Chondrocyte (in vitro differentiated cells): ENCODE measurements around the gene KRT86. TPM values are rescaled to one million over a fixed set of nuclear protein-coding genes. Genes with fewer than 3 reads are reported as not detected.
A peak's percentile ranks its signal among the peaks of the same experiment; 100 is the strongest.

ENCODE experiments used
- DNase-seq: peaks from one replicate; pipeline ENCODE4 v3.0.0; 2021; ENCODE audit warnings: mixed read lengths, low spot score
- H3K27ac Mint-ChIP-seq: one replicate; pipeline ENCODE4 v1.8.0; 2021; ENCODE audit warnings: mild to moderate bottlenecking, moderate library complexity, mixed read lengths; ENCODE audit not compliant: unreplicated experiment
- H3K27me3 Mint-ChIP-seq: 2 replicates; pipeline ENCODE4 v1.8.0; 2021; ENCODE audit warnings: low read depth, mixed read lengths
- H3K36me3 Mint-ChIP-seq: 2 replicates; pipeline ENCODE4 v1.8.0; 2021; ENCODE audit warnings: low read depth, mixed read lengths
- H3K4me1 Mint-ChIP-seq: 2 replicates; pipeline ENCODE4 v1.8.0; 2021; ENCODE audit warnings: low read depth, mild to moderate bottlenecking, mixed read lengths
- H3K4me3 Mint-ChIP-seq: one replicate; pipeline ENCODE4 v1.8.0; 2021; ENCODE audit warnings: mild to moderate bottlenecking, moderate library complexity, mixed read lengths; ENCODE audit not compliant: unreplicated experiment
- H3K9me3 Mint-ChIP-seq: 2 replicates; pipeline ENCODE4 v1.8.0; 2021; ENCODE audit warnings: low read depth, mixed read lengths
- total RNA-seq: library from RNA; stranded (reverse); gene quantifications from 3 replicates; pipeline ENCODE4 v1.2.1, GENCODE V29; 2021
- TF ChIP-seq, protein P1 (sequence below): fragments of 200-600 bp; sonication (generic); IDR thresholded peaks from 2 replicates; pipeline ENCODE4 v1.5.0; 2021; ENCODE audit warnings: antibody characterized with exemption, mild to moderate bottlenecking, moderate library complexity

Gene KRT86
- total RNA-seq, 1 donor from 2014 or later: 0.67 TPM

- Mint-ChIP-seq H3K4me3 (no peak overlapping the region), H3K4me1 (peaks cover 26% of the 10 kb centered on the region), H3K9me3 (no peaks in the 10 kb centered on the region), H3K27me3 (peaks cover 4% of the 10 kb centered on the region), H3K27ac (no peak overlapping the region), H3K36me3 (no peaks in the 10 kb centered on the region)
- no peak for DNase-seq
- TF ChIP-seq, protein P1, sequence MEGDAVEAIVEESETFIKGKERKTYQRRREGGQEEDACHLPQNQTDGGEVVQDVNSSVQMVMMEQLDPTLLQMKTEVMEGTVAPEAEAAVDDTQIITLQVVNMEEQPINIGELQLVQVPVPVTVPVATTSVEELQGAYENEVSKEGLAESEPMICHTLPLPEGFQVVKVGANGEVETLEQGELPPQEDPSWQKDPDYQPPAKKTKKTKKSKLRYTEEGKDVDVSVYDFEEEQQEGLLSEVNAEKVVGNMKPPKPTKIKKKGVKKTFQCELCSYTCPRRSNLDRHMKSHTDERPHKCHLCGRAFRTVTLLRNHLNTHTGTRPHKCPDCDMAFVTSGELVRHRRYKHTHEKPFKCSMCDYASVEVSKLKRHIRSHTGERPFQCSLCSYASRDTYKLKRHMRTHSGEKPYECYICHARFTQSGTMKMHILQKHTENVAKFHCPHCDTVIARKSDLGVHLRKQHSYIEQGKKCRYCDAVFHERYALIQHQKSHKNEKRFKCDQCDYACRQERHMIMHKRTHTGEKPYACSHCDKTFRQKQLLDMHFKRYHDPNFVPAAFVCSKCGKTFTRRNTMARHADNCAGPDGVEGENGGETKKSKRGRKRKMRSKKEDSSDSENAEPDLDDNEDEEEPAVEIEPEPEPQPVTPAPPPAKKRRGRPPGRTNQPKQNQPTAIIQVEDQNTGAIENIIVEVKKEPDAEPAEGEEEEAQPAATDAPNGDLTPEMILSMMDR: no peak
Observed at GRCh38 chr12:52306731-52307130, 32.3 kb downstream of the KRT86 start.

- Mint-ChIP-seq H3K27ac (no peak overlapping the region), H3K27me3 (peaks cover 15% of the 10 kb centered on the region), H3K36me3 (no peaks in the 10 kb centered on the region)
Observed at GRCh38 chr12:52307836-52308805, 33.7 kb downstream of the KRT86 start.

GRCh38 chr12:52308806-52309425, 34.5 kb downstream of the KRT86 start:
- H3K9me3 Mint-ChIP-seq: no peaks in the 10 kb centered on the region
- peaks cover 26% of the 10 kb centered on the region for H3K4me1 Mint-ChIP-seq

More at GRCh38 chr12:52307836-52308805, 33.7 kb downstream of the KRT86 start:
- Mint-ChIP-seq H3K9me3 (no peaks in the 10 kb centered on the region), H3K4me3 (peak overlapping the region; percentile 81), H3K4me1 (peaks cover 26% of the 10 kb centered on the region)
- DNase-seq: no peak
- TF ChIP-seq, protein P1: peak; percentile 61

GRCh38 chr12:52310622-52311284, 36.3 kb downstream of the KRT86 start:
- Mint-ChIP-seq H3K9me3 (no peaks in the 10 kb centered on the region), H3K27me3 (peaks cover 25% of the 10 kb centered on the region), H3K4me1 (peaks cover 16% of the 10 kb centered on the region), H3K36me3 (no peaks in the 10 kb centered on the region), H3K4me3 (no peak overlapping the region), H3K27ac (no peak overlapping the region)
- TF ChIP-seq, protein P1: no peak
- no peak for DNase-seq

More at GRCh38 chr12:52308806-52309425, 34.5 kb downstream of the KRT86 start:
- Mint-ChIP-seq H3K27me3 (peaks cover 23% of the 10 kb centered on the region), H3K4me3 (peak overlapping the region; percentile 81), H3K36me3 (no peaks in the 10 kb centered on the region), H3K27ac (no peak overlapping the region)
- DNase-seq: no peak
- TF ChIP-seq, protein P1: no peak

DNA sequence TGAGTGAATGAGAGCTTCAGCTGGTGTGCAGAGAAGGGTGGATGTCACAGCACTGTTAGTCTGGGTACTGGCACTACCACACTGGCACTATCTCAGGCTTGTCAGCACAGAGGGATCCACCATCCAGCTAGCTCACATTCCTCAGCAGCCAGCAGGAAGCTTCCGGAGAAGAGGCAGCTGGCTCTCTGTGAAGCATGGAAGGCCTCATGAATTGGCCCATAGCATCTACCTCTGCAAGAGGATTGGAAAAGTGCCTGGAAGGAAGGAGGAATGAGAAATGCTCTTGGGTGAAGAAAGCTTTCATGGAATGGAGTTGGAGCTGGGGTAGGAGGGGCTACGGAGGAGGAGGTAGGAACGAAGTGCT, 36.8 kb downstream of the KRT86 start:
- Mint-ChIP-seq H3K36me3 (no peaks in the 10 kb centered on the region), H3K27ac (no peak overlapping the region), H3K4me1 (peaks cover 16% of the 10 kb centered on the region), H3K9me3 (no peaks in the 10 kb centered on the region), H3K4me3 (no peak overlapping the region), H3K27me3 (peaks cover 23% of the 10 kb centered on the region)
- TF ChIP-seq, protein P1: no peak
- DNase-seq: no peak
